Natural killer cell (primary cell): ENCODE measurements around the gene SSBP2. TPM values are rescaled to one million over a fixed set of nuclear protein-coding genes. Genes with fewer than 3 reads are reported as not detected.

Experiments
- ATAC-seq, 3 donors: fragments of 150-1000 bp in 2 of 3; fragments of 200-7000 bp in 1 of 3; cut with Tn5 transposase; 1 replicate in 1 of 3; 2 replicates in 2 of 3; pipeline ENCODE4 v1.10.0; 2021; ENCODE audit warnings: mild to moderate bottlenecking in 2 of 3, moderate library complexity in 2 of 3
- DNase-seq, 2 donors: peaks; one replicate each; pipeline versions ENCODE4 v3.0.0 to v3.0.0-alpha.2; 2013 to 2021; ENCODE audit warnings: mixed read lengths in 1 of 2
- H3K27ac ChIP-seq: one replicate; pipeline ENCODE4 v1.5.1; 2013; ENCODE audit warnings: mild to moderate bottlenecking, low read length
- H3K27me3 ChIP-seq: one replicate; pipeline ENCODE4 v1.6.1; 2013; ENCODE audit warnings: low read length; ENCODE audit not compliant: control insufficient read depth, insufficient read depth
- H3K36me3 ChIP-seq: one replicate; pipeline ENCODE4 v1.6.1; 2013; ENCODE audit warnings: low read length; ENCODE audit not compliant: control insufficient read depth, insufficient read depth
- H3K4me1 ChIP-seq: one replicate; pipeline ENCODE4 v1.6.1; 2013; ENCODE audit warnings: low read length; ENCODE audit not compliant: control insufficient read depth, insufficient read depth
- H3K4me3 ChIP-seq: one replicate; pipeline ENCODE4 v1.5.1; 2013; ENCODE audit warnings: low read length
- H3K9me3 ChIP-seq: one replicate; pipeline ENCODE4 v1.6.1; 2013; ENCODE audit warnings: low read length; ENCODE audit not compliant: control insufficient read depth, insufficient read depth
- H3K27ac Mint-ChIP-seq, 2 donors: one replicate each; pipeline ENCODE4 v1.8.0; 2022; ENCODE audit warnings: mild to moderate bottlenecking in 2 of 2, mixed read lengths in 2 of 2, moderate library complexity in 1 of 2
- H3K27me3 Mint-ChIP-seq, 2 donors: one replicate each; pipeline ENCODE4 v1.8.0; 2022; ENCODE audit warnings: low read depth in 2 of 2, mixed read lengths in 2 of 2
- H3K36me3 Mint-ChIP-seq: one replicate; pipeline ENCODE4 v1.8.0; 2022; ENCODE audit warnings: mixed read lengths
- H3K4me1 Mint-ChIP-seq, 2 donors: one replicate each; pipeline ENCODE4 v1.8.0; 2022; ENCODE audit warnings: mixed read lengths in 2 of 2
- H3K4me3 Mint-ChIP-seq: one replicate; pipeline ENCODE4 v1.8.0; 2022; ENCODE audit warnings: mild to moderate bottlenecking, moderate library complexity, mixed read lengths
- H3K9me3 Mint-ChIP-seq, 2 donors: one replicate each; pipeline ENCODE4 v1.8.0; 2022; ENCODE audit warnings: mixed read lengths in 2 of 2
- CTCF ChIP-seq: fragments of 200-600 bp; IDR thresholded peaks from one replicate; pipeline ENCODE4 v1.8.0; 2022; ENCODE audit warnings: antibody characterized with exemption
- WGBS: methylation state at CpG from one replicate; pipeline ENCODE4 v1.1.7; 2013; ENCODE audit warnings: missing lambda C conversion rate; ENCODE audit not compliant: insufficient coverage; 5-methylcytosine and 5-hydroxymethylcytosine counted together
- intact Hi-C: fragments of 100-400 bp; cut with micrococcal nuclease; formaldehyde crosslinking; loops from one replicate; pipeline ENCODE4 v1.14.2; 2022
- total RNA-seq, 4 donors: library from RNA; stranded (reverse); fragments of 120-200 nt in 1 of 4; gene quantifications; one replicate each; pipeline versions ENCODE4 v1.2.3 to v1.2.4, GENCODE V29; 2013 to 2022

Gene SSBP2
- total RNA-seq, 3 donors from 2014 or later (not counting 1 experiment from before 2014, with no cell fraction given) = 13.1 to 17.3 (median 14.8) TPM

- Histone ChIP-seq H3K9me3 (no peaks in the 10 kb centered on the region), H3K4me1 (no peaks in the 10 kb centered on the region), H3K4me3 (no peak overlapping the region), H3K27ac (no peak overlapping the region), H3K27me3 (no peaks in the 10 kb centered on the region), H3K36me3 (no peaks in the 10 kb centered on the region)
- TF ChIP-seq CTCF = no peak
- DNase-seq = no peak
- Mint-ChIP-seq H3K4me3 (no peak overlapping the region), H3K4me1 (no peaks in the 10 kb centered on the region), H3K36me3 (no peaks in the 10 kb centered on the region), H3K27ac (no peak overlapping the region), H3K27me3 (no peaks in the 10 kb centered on the region), H3K9me3 (no peaks in the 10 kb centered on the region)
- no peak for ATAC-seq
- intact Hi-C loops = no loop called here
Measured at GRCh38 chr5:81517462-81517861, 233.4 kb downstream of the SSBP2 start.

GRCh38 chr5:81516091-81516490, 234.8 kb downstream of the SSBP2 start:
- no peaks in the 10 kb centered on the region for H3K27me3 ChIP-seq
- H3K36me3 ChIP-seq = no peaks in the 10 kb centered on the region
- no peaks in the 10 kb centered on the region for H3K9me3 ChIP-seq
- H3K36me3 Mint-ChIP-seq = no peaks in the 10 kb centered on the region
- intact Hi-C loops = no loop called here
- no peaks in the 10 kb centered on the region for H3K4me1 ChIP-seq
- no peak for DNase-seq
- no peaks in the 10 kb centered on the region for H3K4me1 Mint-ChIP-seq
- no peaks in the 10 kb centered on the region for H3K27me3 Mint-ChIP-seq
- no peaks in the 10 kb centered on the region for H3K9me3 Mint-ChIP-seq
- no peak for ATAC-seq
- H3K27ac ChIP-seq = no peak overlapping the region
- no peak for TF ChIP-seq CTCF
- no peak overlapping the region for H3K4me3 ChIP-seq
- no peak overlapping the region for H3K27ac Mint-ChIP-seq
- H3K4me3 Mint-ChIP-seq = no peak overlapping the region

GRCh38 chr5:81513982-81514381, 236.9 kb downstream of the SSBP2 start:
- Histone ChIP-seq H3K36me3 (no peaks in the 10 kb centered on the region), H3K27me3 (no peaks in the 10 kb centered on the region), H3K4me1 (no peaks in the 10 kb centered on the region), H3K4me3 (no peak overlapping the region), H3K27ac (no peak overlapping the region), H3K9me3 (no peaks in the 10 kb centered on the region)
- intact Hi-C loops = loop anchor here (1.0 kb wide), 1 partner anchor 324 kb away; no protein-coding TSS in a partner anchor
- Mint-ChIP-seq H3K27ac (no peak overlapping the region), H3K4me1 (no peaks in the 10 kb centered on the region), H3K4me3 (no peak overlapping the region), H3K9me3 (no peaks in the 10 kb centered on the region), H3K36me3 (no peaks in the 10 kb centered on the region), H3K27me3 (no peaks in the 10 kb centered on the region)
- no peak for TF ChIP-seq CTCF
- ATAC-seq (peak in 2 of 3 donors; percentile 55 to 59), DNase-seq (peak in 1 of 2 donors; percentile 36)

- Mint-ChIP-seq H3K27ac (no peak overlapping the region), H3K4me1 (no peaks in the 10 kb centered on the region), H3K27me3 (no peaks in the 10 kb centered on the region), H3K4me3 (no peak overlapping the region), H3K36me3 (no peaks in the 10 kb centered on the region), H3K9me3 (no peaks in the 10 kb centered on the region)
- no peak for TF ChIP-seq CTCF
- H3K4me1 ChIP-seq = no peaks in the 10 kb centered on the region
- no peaks in the 10 kb centered on the region for H3K27me3 ChIP-seq
- 89% methylated on average over 1 of the region's 2 CpGs for WGBS
- no peaks in the 10 kb centered on the region for H3K9me3 ChIP-seq
- H3K4me3 ChIP-seq = no peak overlapping the region
- H3K27ac ChIP-seq = no peak overlapping the region
- ATAC-seq = no peak
- intact Hi-C loops = no loop called here
- H3K36me3 ChIP-seq = no peaks in the 10 kb centered on the region
- no peak for DNase-seq
Measured at GRCh38 chr5:81513473-81513872, 237.4 kb downstream of the SSBP2 start.
